SJCRH30 (cell line): ENCODE data around the gene MYL5. TPM values are rescaled to one million over a fixed set of nuclear protein-coding genes. Genes with fewer than 3 reads are reported as not detected.
A peak's percentile ranks its signal among the peaks of the same experiment; 100 is the strongest.
"Not testable (repeated sequence)": the region's sequence is repeated elsewhere in the genome, so short reads cannot be mapped to it uniquely, and the experiment has no call there.

Experiments used
- DNase-seq, 2 experiments: peaks; one replicate each; pipeline ENCODE4 v3.0.0-alpha.2; 2015 to 2020
- H3K27ac ChIP-seq: fragments of 250-450 bp; sonication (Bioruptor Pico); 2 replicates; pipeline ENCODE4 v1.5.1; 2020; ENCODE audit warnings: mild to moderate bottlenecking, moderate library complexity
- H3K27me3 ChIP-seq: fragments of 250-450 bp; sonication (Bioruptor Pico); 2 replicates; pipeline ENCODE4 v1.5.1; 2020; ENCODE audit warnings: mild to moderate bottlenecking, moderate library complexity
- H3K36me3 ChIP-seq: fragments of 250-450 bp; sonication (Bioruptor Pico); 2 replicates; pipeline ENCODE4 v1.5.1; 2020; ENCODE audit warnings: mild to moderate bottlenecking, moderate library complexity
- H3K4me1 ChIP-seq: fragments of 250-450 bp; sonication (Bioruptor Pico); 2 replicates; pipeline ENCODE4 v1.5.1; 2020; ENCODE audit warnings: mild to moderate bottlenecking, moderate library complexity
- H3K4me3 ChIP-seq: fragments of 250-450 bp; sonication (Bioruptor Pico); 2 replicates; pipeline ENCODE4 v1.5.1; 2020; ENCODE audit warnings: mild to moderate bottlenecking, moderate library complexity
- H3K9me3 ChIP-seq: fragments of 250-450 bp; sonication (Bioruptor Pico); replicated peaks from 2 replicates; pipeline ENCODE4 v1.5.1; 2020; ENCODE audit warnings: mild to moderate bottlenecking, moderate library complexity
- total RNA-seq: library from RNA; depleted of rRNA; stranded (reverse); fragments of >200 nt; shearing (Covaris generic); gene quantifications from 2 replicates; pipeline ENCODE4 v1.2.3, GENCODE V29; 2014

MYL5 gene
- total RNA-seq, 1 experiment from 2014 or later: 3.2 TPM

- not testable (repeated sequence) for H3K9me3 ChIP-seq, H3K27ac ChIP-seq, DNase-seq, H3K27me3 ChIP-seq, H3K4me3 ChIP-seq, H3K4me1 ChIP-seq
- peaks cover 25% of the 10 kb centered on the region for H3K36me3 ChIP-seq
Observed at GRCh38 chr4:669806-670559, 4.4 kb upstream of the MYL5 start.

GRCh38 chr4:671769-672168 is 2.6 kb upstream of the MYL5 start:
- Histone ChIP-seq H3K4me3 (no peak overlapping the region), H3K27ac (no peak overlapping the region), H3K36me3 (peaks cover 25% of the 10 kb centered on the region), H3K4me1 (peaks cover 16% of the 10 kb centered on the region), H3K9me3 (no peaks in the 10 kb centered on the region), H3K27me3 (no peaks in the 10 kb centered on the region)
- no peak for DNase-seq

- Histone ChIP-seq H3K4me1 (peaks cover 34% of the 10 kb centered on the region), H3K27ac (peak overlapping the region; percentile 38; the same call in 1 of the 2 replicates)
- DNase-seq: peak; percentile 36
Observed at GRCh38 chr4:673349-674091, 822 bp upstream of the MYL5 start.

GRCh38 chr4:675036-675882 is 917 bp downstream of the MYL5 start:
- Histone ChIP-seq H3K4me3 (peak overlapping the region; percentile 81), H3K27me3 (no peaks in the 10 kb centered on the region), H3K9me3 (no peaks in the 10 kb centered on the region), H3K4me1 (peaks cover 37% of the 10 kb centered on the region), H3K27ac (peak overlapping the region; percentile 82), H3K36me3 (peaks cover 25% of the 10 kb centered on the region)
- DNase-seq: no peak

More at GRCh38 chr4:673349-674091, 822 bp upstream of the MYL5 start:
- peak overlapping the region; percentile 81 for H3K4me3 ChIP-seq
- no peaks in the 10 kb centered on the region for H3K27me3 ChIP-seq
- H3K36me3 ChIP-seq: peaks cover 25% of the 10 kb centered on the region
- H3K9me3 ChIP-seq: no peaks in the 10 kb centered on the region

- Histone ChIP-seq H3K4me1 (peaks cover 37% of the 10 kb centered on the region), H3K4me3 (no peak overlapping the region), H3K27me3 (no peaks in the 10 kb centered on the region), H3K9me3 (no peaks in the 10 kb centered on the region), H3K36me3 (peaks cover 18% of the 10 kb centered on the region), H3K27ac (peak overlapping the region; percentile 81)
- DNase-seq: peak; percentile 92 to 95
Observed at GRCh38 chr4:675980-676870, 1.9 kb downstream of the MYL5 start.

- H3K36me3 ChIP-seq: peaks cover 12% of the 10 kb centered on the region
- H3K4me3 ChIP-seq: no peak overlapping the region
- DNase-seq: peak; percentile 72 to 74
- no peaks in the 10 kb centered on the region for H3K9me3 ChIP-seq
- H3K27me3 ChIP-seq: no peaks in the 10 kb centered on the region
- peak overlapping the region; percentile 81 for H3K27ac ChIP-seq
- peaks cover 37% of the 10 kb centered on the region for H3K4me1 ChIP-seq
Observed at GRCh38 chr4:676871-677235, 2.5 kb downstream of the MYL5 start.

- Histone ChIP-seq H3K4me1 (peaks cover 37% of the 10 kb centered on the region), H3K36me3 (peaks cover 5% of the 10 kb centered on the region), H3K27me3 (no peaks in the 10 kb centered on the region), H3K9me3 (no peaks in the 10 kb centered on the region), H3K27ac (peak overlapping the region; percentile 81), H3K4me3 (no peak overlapping the region)
- peak; percentile 84 to 90 for DNase-seq
Observed at GRCh38 chr4:677431-678293, 3.3 kb downstream of the MYL5 start.

GRCh38 chr4:678331-679103 is 4.2 kb downstream of the MYL5 start:
- no peak for DNase-seq
- Histone ChIP-seq H3K36me3 (no peaks in the 10 kb centered on the region), H3K4me1 (peaks cover 37% of the 10 kb centered on the region), H3K4me3 (no peak overlapping the region), H3K27ac (no peak overlapping the region), H3K9me3 (no peaks in the 10 kb centered on the region), H3K27me3 (no peaks in the 10 kb centered on the region)

GRCh38 chr4:679104-679481 is 4.8 kb downstream of the MYL5 start:
- Histone ChIP-seq H3K9me3 (no peaks in the 10 kb centered on the region), H3K36me3 (no peaks in the 10 kb centered on the region), H3K27ac (no peak overlapping the region), H3K27me3 (no peaks in the 10 kb centered on the region), H3K4me1 (peaks cover 37% of the 10 kb centered on the region), H3K4me3 (no peak overlapping the region)
- no peak for DNase-seq

GRCh38 chr4:679629-680028 is 5.3 kb downstream of the MYL5 start:
- H3K27me3 ChIP-seq: no peaks in the 10 kb centered on the region
- H3K4me3 ChIP-seq: no peak overlapping the region
- H3K4me1 ChIP-seq: peaks cover 37% of the 10 kb centered on the region
- H3K36me3 ChIP-seq: no peaks in the 10 kb centered on the region
- no peaks in the 10 kb centered on the region for H3K9me3 ChIP-seq
- DNase-seq: no peak
- no peak overlapping the region for H3K27ac ChIP-seq

- no peaks in the 10 kb centered on the region for H3K9me3 ChIP-seq
- H3K4me3 ChIP-seq: no peak overlapping the region
- H3K27ac ChIP-seq: no peak overlapping the region
- H3K36me3 ChIP-seq: no peaks in the 10 kb centered on the region
- no peaks in the 10 kb centered on the region for H3K27me3 ChIP-seq
- H3K4me1 ChIP-seq: peaks cover 35% of the 10 kb centered on the region
- no peak for DNase-seq
Observed at GRCh38 chr4:680091-680490, 5.7 kb downstream of the MYL5 start.

- no peak overlapping the region for H3K4me3 ChIP-seq
- H3K4me1 ChIP-seq: peaks cover 30% of the 10 kb centered on the region
Observed at GRCh38 chr4:680551-680927, 6.2 kb downstream of the MYL5 start.

More at GRCh38 chr4:680551-680927, 6.2 kb downstream of the MYL5 start:
- DNase-seq: no peak
- no peaks in the 10 kb centered on the region for H3K9me3 ChIP-seq
- no peaks in the 10 kb centered on the region for H3K36me3 ChIP-seq
- no peak overlapping the region for H3K27ac ChIP-seq
- H3K27me3 ChIP-seq: no peaks in the 10 kb centered on the region
